OCI-LY7 (cell line): ENCODE results near the gene EPPIN. TPM values are rescaled to one million over a fixed set of nuclear protein-coding genes. Genes with fewer than 3 reads are reported as not detected.

Source experiments
- BruUV-seq: library from RNA; stranded (reverse); fragments of 400-500 nt; replicated peaks from 2 replicates; lab custom pipeline; 2021; lab: Mats Ljungman, UMichigan
- CTCF ChIA-PET: fragments of 300-600 bp; sonication (Branson Sonifier 250); formaldehyde crosslinking; loops from one replicate; lab custom pipeline; 2022; ENCODE audit warnings: antibody characterized with exemption; ENCODE audit not compliant: unreplicated experiment; lab: Charles Lee
- POLR2A ChIA-PET: fragments of 300-600 bp; sonication (Branson Sonifier 250); formaldehyde crosslinking; loops from one replicate; lab custom pipeline; 2022; ENCODE audit warnings: antibody characterized with exemption; lab: Charles Lee
- DNase-seq: peaks from one replicate; pipeline ENCODE4 v3.0.0-alpha.2; 2015; ENCODE audit warnings: low spot score
- H2AFZ ChIP-seq: fragments of 200-600 bp; sonication (generic), shearing (Covaris generic); 2 replicates; pipeline ENCODE4 v1.6.1; 2014; ENCODE audit warnings: mild to moderate bottlenecking, antibody characterized with exemption, low read length, moderate library complexity
- H3K27ac ChIP-seq: fragments of 200-600 bp; sonication (generic); 2 replicates; pipeline ENCODE4 v1.5.1; 2014; ENCODE audit warnings: mixed run types, low read depth, mild to moderate bottlenecking, moderate library complexity, low read length, inconsistent platforms; ENCODE audit not compliant: poor library complexity, severe bottlenecking
- H3K36me3 ChIP-seq: fragments of 200-600 bp; sonication (generic); 2 replicates; pipeline ENCODE4 v1.6.1; 2014; ENCODE audit warnings: mild to moderate bottlenecking, antibody characterized with exemption, low read length, moderate library complexity, mixed read lengths; ENCODE audit not compliant: insufficient read depth
- H3K4me1 ChIP-seq: fragments of 200-600 bp; sonication (generic); 2 replicates; pipeline ENCODE4 v1.5.1; 2014; ENCODE audit warnings: mild to moderate bottlenecking, low read length; ENCODE audit not compliant: insufficient read depth, poor library complexity, severe bottlenecking
- H3K4me2 ChIP-seq: fragments of 200-600 bp; sonication (generic); 2 replicates; pipeline ENCODE4 v1.6.1; 2014; ENCODE audit warnings: mild to moderate bottlenecking, low read length
- H3K4me3 ChIP-seq: fragments of 200-600 bp; sonication (generic); 2 replicates; pipeline ENCODE4 v1.5.1; 2014; ENCODE audit warnings: mild to moderate bottlenecking, low read depth, low read length; ENCODE audit not compliant: poor library complexity, severe bottlenecking
- H3K79me2 ChIP-seq: fragments of 200-600 bp; sonication (generic); 2 replicates; pipeline ENCODE4 v1.6.1; 2016; ENCODE audit warnings: low read depth, mild to moderate bottlenecking, low read length, moderate library complexity, mixed read lengths; ENCODE audit not compliant: insufficient read depth
- H3K9me2 ChIP-seq: fragments of 200-600 bp; sonication (generic); 2 replicates; pipeline ENCODE4 v1.6.1; 2016; ENCODE audit warnings: mild to moderate bottlenecking, low read length, mixed read lengths; ENCODE audit not compliant: insufficient read depth
- H3K9me3 ChIP-seq: fragments of 200-600 bp; sonication (generic); 2 replicates; pipeline ENCODE4 v1.6.1; 2014; ENCODE audit warnings: mild to moderate bottlenecking, mixed run types, low read length, mixed read lengths
- H4K20me1 ChIP-seq: fragments of 200-600 bp; sonication (generic); 2 replicates; pipeline ENCODE4 v1.6.1; 2014; ENCODE audit warnings: mild to moderate bottlenecking, antibody characterized with exemption, low read length, moderate library complexity, mixed read lengths; ENCODE audit not compliant: insufficient read depth
- EZH2phosphoT487 ChIP-seq: fragments of 200-600 bp; sonication (generic); IDR thresholded peaks from 2 replicates; pipeline ENCODE4 v1.6.1; 2018; ENCODE audit warnings: low read depth, borderline replicate concordance, mild to moderate bottlenecking, mixed run types, antibody characterized with exemption, low read length, moderate library complexity, mixed read lengths
- intact Hi-C: fragments of 100-400 bp; cut with micrococcal nuclease; formaldehyde crosslinking; loops from one replicate; pipeline ENCODE4 v1.10.0; 2022; ENCODE audit not compliant: unreplicated experiment
- total RNA-seq, 2 experiments: library from RNA; depleted of rRNA in 1 of 2; stranded (reverse); fragments of >200 nt in 1 of 2; shearing (Covaris generic) in 1 of 2; gene quantifications; 2 replicates each; pipeline ENCODE4 v1.2.3, GENCODE V29; 2014 to 2022
- TF ChIP-seq, protein P1 (sequence below): fragments of 200-600 bp; sonication (generic); conservative IDR thresholded peaks from 2 replicates; pipeline ENCODE4 v1.5.1; 2014; ENCODE audit warnings: mild to moderate bottlenecking, antibody characterized with exemption, low read length, moderate library complexity, mixed read lengths

The EPPIN gene
- total RNA-seq, 2 experiments from 2014 or later = not detected

DNA sequence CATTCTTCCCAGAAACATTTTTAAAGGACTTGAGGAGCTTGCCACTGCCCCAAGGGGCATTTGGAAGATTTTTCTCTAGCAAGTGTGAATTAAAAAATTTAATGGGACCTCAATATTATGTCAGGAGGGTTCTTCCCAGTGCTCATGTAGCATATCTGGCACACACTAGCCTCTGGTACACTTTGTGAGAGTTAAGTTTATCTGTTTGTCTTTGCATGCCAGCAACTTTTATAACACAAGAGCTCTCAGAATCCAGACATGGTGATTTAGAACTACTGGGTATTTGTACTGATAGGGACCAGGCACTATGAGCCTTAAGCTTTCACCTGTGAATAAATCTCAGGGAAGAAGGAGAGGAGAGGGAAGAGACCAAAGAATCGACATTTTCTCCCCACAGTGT, 44.6 kb downstream of the EPPIN start:
- CTCF ChIA-PET = no interaction called here
- no peak overlapping the region for H3K27ac ChIP-seq
- H3K4me3 ChIP-seq = no peak overlapping the region
- no TSS peak for BruUV-seq
- intact Hi-C loops = no loop called here
- no peak overlapping the region for H3K4me2 ChIP-seq
- no peaks in the 10 kb centered on the region for H3K9me3 ChIP-seq
- POLR2A ChIA-PET = no interaction called here
- no peaks in the 10 kb centered on the region for H4K20me1 ChIP-seq
- no peak overlapping the region for H2AFZ ChIP-seq
- DNase-seq = no peak
- TF ChIP-seq, protein P1, sequence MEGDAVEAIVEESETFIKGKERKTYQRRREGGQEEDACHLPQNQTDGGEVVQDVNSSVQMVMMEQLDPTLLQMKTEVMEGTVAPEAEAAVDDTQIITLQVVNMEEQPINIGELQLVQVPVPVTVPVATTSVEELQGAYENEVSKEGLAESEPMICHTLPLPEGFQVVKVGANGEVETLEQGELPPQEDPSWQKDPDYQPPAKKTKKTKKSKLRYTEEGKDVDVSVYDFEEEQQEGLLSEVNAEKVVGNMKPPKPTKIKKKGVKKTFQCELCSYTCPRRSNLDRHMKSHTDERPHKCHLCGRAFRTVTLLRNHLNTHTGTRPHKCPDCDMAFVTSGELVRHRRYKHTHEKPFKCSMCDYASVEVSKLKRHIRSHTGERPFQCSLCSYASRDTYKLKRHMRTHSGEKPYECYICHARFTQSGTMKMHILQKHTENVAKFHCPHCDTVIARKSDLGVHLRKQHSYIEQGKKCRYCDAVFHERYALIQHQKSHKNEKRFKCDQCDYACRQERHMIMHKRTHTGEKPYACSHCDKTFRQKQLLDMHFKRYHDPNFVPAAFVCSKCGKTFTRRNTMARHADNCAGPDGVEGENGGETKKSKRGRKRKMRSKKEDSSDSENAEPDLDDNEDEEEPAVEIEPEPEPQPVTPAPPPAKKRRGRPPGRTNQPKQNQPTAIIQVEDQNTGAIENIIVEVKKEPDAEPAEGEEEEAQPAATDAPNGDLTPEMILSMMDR = no peak
- TF ChIP-seq EZH2phosphoT487 = no peak
- H3K79me2 ChIP-seq = no peaks in the 10 kb centered on the region
- no peaks in the 10 kb centered on the region for H3K4me1 ChIP-seq
- H3K9me2 ChIP-seq = no peaks in the 10 kb centered on the region
- H3K36me3 ChIP-seq = no peaks in the 10 kb centered on the region

GRCh38 chr20:45501600-45501999, 45.6 kb downstream of the EPPIN start:
- Histone ChIP-seq H3K9me3 (no peaks in the 10 kb centered on the region), H2AFZ (no peak overlapping the region), H3K4me2 (no peak overlapping the region), H3K9me2 (no peaks in the 10 kb centered on the region), H4K20me1 (no peaks in the 10 kb centered on the region), H3K36me3 (no peaks in the 10 kb centered on the region), H3K27ac (no peak overlapping the region), H3K4me3 (no peak overlapping the region), H3K4me1 (no peaks in the 10 kb centered on the region), H3K79me2 (no peaks in the 10 kb centered on the region)
- BruUV-seq = no TSS peak
- intact Hi-C loops = no loop called here
- DNase-seq = no peak
- TF ChIP-seq, protein P1 = no peak
- TF ChIP-seq EZH2phosphoT487 = no peak
- ChIA-PET CTCF (no interaction called here), POLR2A (no interaction called here)

- no peaks in the 10 kb centered on the region for H3K9me3 ChIP-seq
- H3K9me2 ChIP-seq = no peaks in the 10 kb centered on the region
- H2AFZ ChIP-seq = no peak overlapping the region
- no peaks in the 10 kb centered on the region for H3K4me1 ChIP-seq
- no TSS peak for BruUV-seq
- H3K4me3 ChIP-seq = no peak overlapping the region
- DNase-seq = no peak
- H3K4me2 ChIP-seq = no peak overlapping the region
- H3K27ac ChIP-seq = no peak overlapping the region
- POLR2A ChIA-PET = no interaction called here
- intact Hi-C loops = no loop called here
- TF ChIP-seq, protein P1 = no peak
- no peak for TF ChIP-seq EZH2phosphoT487
- no peaks in the 10 kb centered on the region for H3K79me2 ChIP-seq
- H4K20me1 ChIP-seq = no peaks in the 10 kb centered on the region
- no peaks in the 10 kb centered on the region for H3K36me3 ChIP-seq
- CTCF ChIA-PET = no interaction called here
Observed at GRCh38 chr20:45500022-45500421, 47.2 kb downstream of the EPPIN start.
